Measurements from ENCODE around the gene MTTP. TPM values are rescaled to one million over a fixed set of nuclear protein-coding genes. Genes with fewer than 3 reads are reported as not detected.

Gene MTTP
- total and polyA plus RNA-seq, 2 experiments from 2014 or later, result 40.1 to 92.2 TPM

GRCh38 chr4:99665983-99666382 is 91.4 kb downstream of the MTTP start:
- Histone ChIP-seq H3K9me3 (ENCODE audit: low read depth) (no peaks in the 10 kb centered on the region), H4K20me1 (ENCODE audit: insufficient read depth, poor library complexity, severe bottlenecking) (no peaks in the 10 kb centered on the region), H3K4me1 (ENCODE audit: insufficient read depth) (no peaks in the 10 kb centered on the region), H3K27me3 (no peaks in the 10 kb centered on the region), H3K27ac (no peak overlapping the region), H2AFZ (no peak overlapping the region), H3K4me2 (no peak overlapping the region), H3K4me3 (no peak overlapping the region), H3K9me2 (replicated peaks; ENCODE audit: insufficient read depth) (no peaks in the 10 kb centered on the region), H3K36me3 (replicated peaks; ENCODE audit: insufficient read depth, low read depth) (no peaks in the 10 kb centered on the region), H3K79me2 (no peaks in the 10 kb centered on the region)
- no peak for DNase-seq (ENCODE audit: low spot score)
- 85% methylated on average over 1 of the region's 1 CpG for WGBS (ENCODE audit: low lambda C conversion rate, missing lambda C conversion rate)
- TF ChIP-seq CTCF (IDR thresholded peaks at IDR 0.05; ENCODE audit: poor library complexity), result no peak

GRCh38 chr4:99668472-99668871 is 93.8 kb downstream of the MTTP start:
- H3K79me2 ChIP-seq, result no peaks in the 10 kb centered on the region
- H2AFZ ChIP-seq, result no peak overlapping the region
- H3K4me3 ChIP-seq, result no peak overlapping the region
- no peaks in the 10 kb centered on the region for H3K9me2 ChIP-seq (replicated peaks; ENCODE audit: insufficient read depth)
- H3K4me1 ChIP-seq (ENCODE audit: insufficient read depth), result no peaks in the 10 kb centered on the region
- no peaks in the 10 kb centered on the region for H3K36me3 ChIP-seq (replicated peaks; ENCODE audit: insufficient read depth, low read depth)
- no peak overlapping the region for H3K27ac ChIP-seq
- no peak for DNase-seq (ENCODE audit: low spot score)
- H3K9me3 ChIP-seq (ENCODE audit: low read depth), result no peaks in the 10 kb centered on the region
- TF ChIP-seq EZH2phosphoT487 (IDR thresholded peaks at IDR 0.05; ENCODE audit: low read depth, severe bottlenecking, unreplicated experiment), result no peak
- no peak for TF ChIP-seq CTCF (IDR thresholded peaks at IDR 0.05; ENCODE audit: poor library complexity)
- no peak for TF ChIP-seq EZH2 (IDR thresholded peaks at IDR 0.05; ENCODE audit: borderline replicate concordance)
- no peaks in the 10 kb centered on the region for H4K20me1 ChIP-seq (ENCODE audit: insufficient read depth, poor library complexity, severe bottlenecking)
- 80% methylated on average over 1 of the region's 1 CpG for WGBS (ENCODE audit: low lambda C conversion rate, missing lambda C conversion rate)
- no peak overlapping the region for H3K4me2 ChIP-seq
- no peaks in the 10 kb centered on the region for H3K27me3 ChIP-seq

- Histone ChIP-seq H3K79me2 (no peaks in the 10 kb centered on the region), H3K9me2 (replicated peaks; ENCODE audit: insufficient read depth) (no peaks in the 10 kb centered on the region), H4K20me1 (ENCODE audit: insufficient read depth, poor library complexity, severe bottlenecking) (no peaks in the 10 kb centered on the region), H3K4me1 (ENCODE audit: insufficient read depth) (no peaks in the 10 kb centered on the region), H3K9me3 (ENCODE audit: low read depth) (no peaks in the 10 kb centered on the region), H2AFZ (no peak overlapping the region), H3K4me2 (no peak overlapping the region), H3K27me3 (no peaks in the 10 kb centered on the region), H3K36me3 (replicated peaks; ENCODE audit: insufficient read depth, low read depth) (no peaks in the 10 kb centered on the region), H3K27ac (no peak overlapping the region), H3K4me3 (no peak overlapping the region)
- 90% methylated on average over 1 of the region's 1 CpG for WGBS (ENCODE audit: low lambda C conversion rate, missing lambda C conversion rate)
- TF ChIP-seq CTCF (IDR thresholded peaks at IDR 0.05; ENCODE audit: poor library complexity), result no peak
- TF ChIP-seq EZH2 (IDR thresholded peaks at IDR 0.05; ENCODE audit: borderline replicate concordance), result no peak
- TF ChIP-seq EZH2phosphoT487 (IDR thresholded peaks at IDR 0.05; ENCODE audit: low read depth, severe bottlenecking, unreplicated experiment), result no peak
- no peak for DNase-seq (ENCODE audit: low spot score)
Observed at GRCh38 chr4:99669084-99669483, 94.5 kb downstream of the MTTP start.

Data from hepatocyte (in vitro differentiated cells).